GM18519 (cell line): ENCODE results near the gene IQGAP3.

ENCODE experiments used
- ATAC-seq: cut with Tn5 transposase; IDR thresholded peaks from one replicate; pipeline ENCODE4 v1.9.1; 2021; ENCODE audit warnings: mild to moderate bottlenecking, moderate library complexity; ENCODE audit not compliant: unreplicated experiment, low FRiP score

Gene IQGAP3

GRCh38 chr1:156544592-156545102 is 27.7 kb downstream of the IQGAP3 start:
- no peak for ATAC-seq

GRCh38 chr1:156543066-156543465 is 29.3 kb downstream of the IQGAP3 start:
- ATAC-seq: no peak

GRCh38 chr1:156540955-156541354 is 31.4 kb downstream of the IQGAP3 start:
- ATAC-seq: no peak

GRCh38 chr1:156539818-156540355 is 32.5 kb downstream of the IQGAP3 start:
- no peak for ATAC-seq

- ATAC-seq: no peak
Measured at GRCh38 chr1:156538711-156539440, 33.5 kb downstream of the IQGAP3 start.

- ATAC-seq: no peak
Measured at GRCh38 chr1:156537027-156537426, 35.3 kb downstream of the IQGAP3 start.

GRCh38 chr1:156534424-156535060 is 37.8 kb downstream of the IQGAP3 start:
- no peak for ATAC-seq

GRCh38 chr1:156533568-156534220 is 38.7 kb downstream of the IQGAP3 start:
- ATAC-seq: no peak

GRCh38 chr1:156532374-156532773 is 40.0 kb downstream of the IQGAP3 start:
- no peak for ATAC-seq

GRCh38 chr1:156530006-156530405 is 42.4 kb downstream of the IQGAP3 start:
- no peak for ATAC-seq

GRCh38 chr1:156528875-156529425 is 43.4 kb downstream of the IQGAP3 start:
- no peak for ATAC-seq

- ATAC-seq: no peak
Measured at GRCh38 chr1:156528231-156528630, 44.1 kb downstream of the IQGAP3 start.

- ATAC-seq: no peak
Measured at GRCh38 chr1:156527584-156527983, 44.8 kb downstream of the IQGAP3 start.

GRCh38 chr1:156525856-156526489 is 46.4 kb downstream of the IQGAP3 start:
- no peak for ATAC-seq

GRCh38 chr1:156525071-156525501 is 47.3 kb downstream of the IQGAP3 start:
- ATAC-seq: no peak

GRCh38 chr1:156524481-156524869 is 47.9 kb downstream of the IQGAP3 start:
- no peak for ATAC-seq

GRCh38 chr1:156523801-156524480 is 48.4 kb downstream of the IQGAP3 start:
- no peak for ATAC-seq

GRCh38 chr1:156522443-156522970 is 49.9 kb downstream of the IQGAP3 start:
- no peak for ATAC-seq

- ATAC-seq: no peak
Measured at GRCh38 chr1:156517748-156518147, 54.6 kb downstream of the IQGAP3 start.

- ATAC-seq: no peak
Measured at GRCh38 chr1:156516821-156517220, 55.5 kb downstream of the IQGAP3 start.
